DND-41 (cell line): ENCODE measurements around the gene NEURL1.

Source experiments
- ATAC-seq: fragments of 200-7000 bp; cut with Tn5 transposase; 3 replicates; pipeline ENCODE4 v1.9.1; 2021; ENCODE audit warnings: low read depth; ENCODE audit not compliant: insufficient read depth
- DNase-seq: peaks from one replicate; pipeline ENCODE4 v3.0.0-alpha.2; 2020
- H2AFZ ChIP-seq: 2 replicates; pipeline ENCODE4 v1.6.0; 2012; ENCODE audit warnings: low read depth, low read length
- H3K27ac ChIP-seq: 2 replicates; pipeline ENCODE4 v1.5.1; 2012; ENCODE audit warnings: low read length, inconsistent platforms
- H3K27me3 ChIP-seq: fragments of 200-600 bp; sonication (generic); 2 replicates; pipeline ENCODE4 v1.6.0; 2012; ENCODE audit warnings: low read length, mild to moderate bottlenecking, inconsistent platforms; ENCODE audit not compliant: insufficient read depth, poor library complexity
- H3K36me3 ChIP-seq: 2 replicates; pipeline ENCODE4 v1.5.1; 2012; ENCODE audit warnings: low read length, inconsistent platforms; ENCODE audit not compliant: insufficient read depth
- H3K4me1 ChIP-seq: 2 replicates; pipeline ENCODE4 v1.5.1; 2012; ENCODE audit warnings: mild to moderate bottlenecking, low read length; ENCODE audit not compliant: insufficient read depth
- H3K4me2 ChIP-seq: 2 replicates; pipeline ENCODE4 v1.6.0; 2012; ENCODE audit warnings: mild to moderate bottlenecking, moderate library complexity, low read length, inconsistent platforms; ENCODE audit not compliant: insufficient read depth
- H3K4me3 ChIP-seq, 2 experiments: fragments of 200-600 bp in 1 of 2; shearing (Covaris generic) in 1 of 2; 2 replicates each; pipeline ENCODE4 v1.5.1; 2012 to 2016; ENCODE audit warnings: inconsistent platforms in 2 of 2, low read length in 2 of 2, mild to moderate bottlenecking in 2 of 2, low read depth in 1 of 2, moderate library complexity in 1 of 2
- H3K79me2 ChIP-seq: 2 replicates; pipeline ENCODE4 v1.6.0; 2012; ENCODE audit warnings: low read length, inconsistent platforms; ENCODE audit not compliant: insufficient read depth
- H3K9ac ChIP-seq: 2 replicates; pipeline ENCODE4 v1.6.0; 2012; ENCODE audit warnings: low read depth, mild to moderate bottlenecking, inconsistent platforms, low read length, moderate library complexity
- H3K9me3 ChIP-seq: 2 replicates; pipeline ENCODE4 v1.5.1; 2012; ENCODE audit warnings: low read length, moderate library complexity, mild to moderate bottlenecking, inconsistent platforms; ENCODE audit not compliant: insufficient read depth, severe bottlenecking
- H4K20me1 ChIP-seq: 2 replicates; pipeline ENCODE4 v1.6.0; 2012; ENCODE audit warnings: low read length; ENCODE audit not compliant: insufficient read depth
- EZH2 ChIP-seq: IDR thresholded peaks from 3 replicates; pipeline ENCODE4 v1.6.1; 2012; ENCODE audit warnings: borderline replicate concordance, low read depth, mild to moderate bottlenecking, moderate library complexity, low read length, inconsistent platforms; ENCODE audit not compliant: severe bottlenecking
- TF ChIP-seq, protein P1 (sequence below): IDR thresholded peaks from 2 replicates; pipeline ENCODE4 v1.5.1; 2012; ENCODE audit warnings: borderline replicate concordance, low read length, moderate library complexity, mild to moderate bottlenecking; ENCODE audit not compliant: poor library complexity, severe bottlenecking; ENCODE audit errors: extremely low read depth

The NEURL1 gene

DNA sequence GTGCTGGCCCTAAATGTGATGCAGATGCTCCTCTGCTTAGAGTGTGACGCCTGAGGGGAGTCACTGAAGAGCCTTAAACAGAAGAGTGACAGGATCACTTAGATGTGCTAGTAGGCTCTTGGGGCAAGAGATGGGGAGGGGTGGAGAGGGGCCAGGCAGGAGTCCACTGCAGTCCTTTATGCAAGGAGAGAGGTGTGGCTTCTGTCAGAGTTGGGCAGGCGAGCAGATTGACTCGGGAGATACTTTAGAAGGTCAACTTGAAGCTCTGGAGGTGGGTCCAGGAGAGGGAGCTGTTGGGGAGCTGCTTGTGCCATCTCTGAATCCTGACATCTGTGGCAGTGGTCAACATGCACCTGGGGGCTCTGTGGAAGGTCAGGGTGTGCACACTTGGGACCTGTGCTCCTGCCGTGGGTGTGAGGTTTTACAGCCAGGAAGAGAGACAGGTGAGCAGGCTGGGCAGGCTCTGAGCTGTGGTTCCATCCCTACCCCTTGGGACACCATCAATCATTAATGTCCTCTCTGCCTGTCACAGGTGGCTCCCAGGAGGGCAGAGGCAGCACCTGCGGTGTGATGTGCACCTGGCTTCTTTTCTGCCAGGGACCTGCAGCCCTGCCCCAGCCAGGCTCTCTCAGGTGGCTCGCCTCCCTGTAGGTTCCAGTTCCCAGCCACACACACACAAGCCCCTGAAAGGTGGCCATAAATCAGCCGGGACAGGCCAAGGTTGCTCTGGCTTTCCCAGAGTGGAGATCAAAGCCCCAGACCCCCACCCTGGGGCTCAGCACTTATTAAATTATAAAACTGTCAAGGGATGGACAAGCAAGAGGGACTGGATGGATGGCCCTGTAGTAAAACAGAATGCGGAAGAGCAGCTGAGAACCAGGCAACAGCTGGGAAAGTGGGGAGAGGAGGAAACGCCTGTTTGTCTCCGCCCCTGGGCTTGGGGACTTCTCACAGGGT is 14.0 kb downstream of the NEURL1 start:
- Histone ChIP-seq H2AFZ (no peak overlapping the region), H3K4me2 (no peak overlapping the region), H3K9ac (no peak overlapping the region), H3K9me3 (no peaks in the 10 kb centered on the region), H3K4me3 (no peak overlapping the region), H4K20me1 (no peaks in the 10 kb centered on the region), H3K79me2 (no peaks in the 10 kb centered on the region), H3K4me1 (peaks cover 13% of the 10 kb centered on the region), H3K27ac (no peak overlapping the region), H3K36me3 (no peaks in the 10 kb centered on the region), H3K27me3 (peaks cover 16% of the 10 kb centered on the region)
- no peak for DNase-seq
- no peak for TF ChIP-seq EZH2
- TF ChIP-seq, protein P1, sequence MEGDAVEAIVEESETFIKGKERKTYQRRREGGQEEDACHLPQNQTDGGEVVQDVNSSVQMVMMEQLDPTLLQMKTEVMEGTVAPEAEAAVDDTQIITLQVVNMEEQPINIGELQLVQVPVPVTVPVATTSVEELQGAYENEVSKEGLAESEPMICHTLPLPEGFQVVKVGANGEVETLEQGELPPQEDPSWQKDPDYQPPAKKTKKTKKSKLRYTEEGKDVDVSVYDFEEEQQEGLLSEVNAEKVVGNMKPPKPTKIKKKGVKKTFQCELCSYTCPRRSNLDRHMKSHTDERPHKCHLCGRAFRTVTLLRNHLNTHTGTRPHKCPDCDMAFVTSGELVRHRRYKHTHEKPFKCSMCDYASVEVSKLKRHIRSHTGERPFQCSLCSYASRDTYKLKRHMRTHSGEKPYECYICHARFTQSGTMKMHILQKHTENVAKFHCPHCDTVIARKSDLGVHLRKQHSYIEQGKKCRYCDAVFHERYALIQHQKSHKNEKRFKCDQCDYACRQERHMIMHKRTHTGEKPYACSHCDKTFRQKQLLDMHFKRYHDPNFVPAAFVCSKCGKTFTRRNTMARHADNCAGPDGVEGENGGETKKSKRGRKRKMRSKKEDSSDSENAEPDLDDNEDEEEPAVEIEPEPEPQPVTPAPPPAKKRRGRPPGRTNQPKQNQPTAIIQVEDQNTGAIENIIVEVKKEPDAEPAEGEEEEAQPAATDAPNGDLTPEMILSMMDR, result no peak
- ATAC-seq, result no peak

DNA sequence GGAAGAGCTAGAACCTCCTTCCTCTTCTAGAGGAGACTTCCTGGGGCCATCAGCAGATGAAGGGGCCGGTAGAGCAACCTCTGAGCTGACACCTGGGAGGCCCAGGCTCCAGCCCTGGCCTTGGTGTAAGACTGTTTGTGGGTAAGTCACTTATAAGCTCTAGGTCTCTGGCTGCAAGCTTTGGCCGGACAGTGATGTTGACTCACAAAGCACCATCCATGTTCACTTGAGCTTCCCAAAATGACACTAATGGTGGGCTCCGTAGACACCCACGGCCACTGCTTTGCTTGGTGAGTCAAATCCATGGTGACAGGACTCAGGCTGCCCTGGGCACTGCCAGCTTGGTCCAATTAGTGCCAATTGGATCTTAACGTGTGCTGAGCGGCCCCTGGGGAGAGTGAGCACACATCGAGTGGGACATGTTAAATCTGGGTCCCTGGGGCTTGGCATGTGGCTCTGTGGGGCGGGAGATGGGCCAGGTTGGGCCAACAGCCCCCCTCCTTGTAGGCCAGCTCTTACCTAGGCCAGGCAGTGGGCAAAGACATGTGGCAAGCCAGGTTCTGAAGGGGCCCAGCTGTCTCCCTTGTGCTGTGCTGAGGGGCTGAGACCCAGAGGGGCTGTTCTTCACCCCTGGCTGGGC is 16.7 kb downstream of the NEURL1 start:
- H3K4me3 ChIP-seq, result no peak overlapping the region
- H3K36me3 ChIP-seq, result no peaks in the 10 kb centered on the region
- peaks cover 1% of the 10 kb centered on the region; the same call in 1 of the 2 replicates for H3K4me1 ChIP-seq
- no peaks in the 10 kb centered on the region for H3K79me2 ChIP-seq
- H3K9ac ChIP-seq, result no peak overlapping the region
- H3K4me2 ChIP-seq, result no peak overlapping the region
- H2AFZ ChIP-seq, result no peak overlapping the region
- ATAC-seq (no peak), DNase-seq (no peak)
- no peaks in the 10 kb centered on the region for H4K20me1 ChIP-seq
- H3K27me3 ChIP-seq, result peaks cover 2% of the 10 kb centered on the region
- TF ChIP-seq, protein P1, result no peak
- TF ChIP-seq EZH2, result no peak
- H3K9me3 ChIP-seq, result no peaks in the 10 kb centered on the region
- no peak overlapping the region for H3K27ac ChIP-seq

DNA sequence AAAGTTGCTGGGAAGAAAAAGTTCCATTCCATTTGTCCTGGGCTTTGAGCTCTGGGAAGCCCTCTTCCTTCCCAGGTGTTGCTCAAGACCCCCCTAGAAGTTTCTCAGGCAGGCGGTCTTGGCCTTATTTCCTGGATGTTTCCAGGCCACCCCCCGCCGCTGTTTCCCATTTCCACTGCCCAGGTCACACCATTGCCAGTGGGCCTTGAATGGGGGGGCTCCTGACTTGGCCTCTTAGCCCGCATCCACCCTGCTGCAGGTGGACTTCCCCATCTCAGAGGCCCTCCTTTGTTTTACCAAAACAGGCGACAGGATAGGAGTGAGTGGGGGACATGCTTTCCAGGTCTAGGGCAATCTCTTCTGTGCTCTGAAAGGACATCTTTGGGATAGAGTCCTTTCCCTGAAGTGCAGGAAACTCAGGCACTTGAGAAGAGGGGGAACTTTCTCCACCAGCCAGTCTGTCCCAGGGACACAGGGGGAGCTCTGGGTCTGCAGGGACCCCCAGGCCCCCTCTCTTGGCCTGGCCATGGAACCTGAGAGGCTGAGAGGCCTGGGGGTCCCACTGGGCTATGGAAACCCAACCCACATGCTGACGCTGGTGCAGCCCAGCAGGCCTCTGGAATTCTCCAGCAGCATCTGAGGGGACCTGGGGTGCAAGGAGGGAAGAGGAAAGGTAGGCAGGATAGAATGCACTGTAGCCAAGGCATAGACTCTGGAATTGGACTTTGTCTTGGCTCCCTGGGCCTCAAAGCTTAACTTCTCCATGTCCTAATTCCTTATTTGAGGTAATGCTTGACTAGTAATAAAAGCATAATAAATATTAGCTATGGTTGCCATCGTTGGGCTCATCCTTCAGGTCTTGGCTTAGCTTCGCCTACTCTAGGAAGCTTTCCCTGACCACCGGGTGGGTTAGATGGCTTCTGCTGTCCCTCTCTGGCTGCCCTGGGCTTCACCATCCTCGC is 17.6 kb downstream of the NEURL1 start:
- Histone ChIP-seq H3K79me2 (no peaks in the 10 kb centered on the region), H3K4me1 (no peaks in the 10 kb centered on the region), H3K4me2 (no peak overlapping the region), H3K4me3 (no peak overlapping the region), H3K27ac (no peak overlapping the region), H3K36me3 (no peaks in the 10 kb centered on the region), H3K9me3 (no peaks in the 10 kb centered on the region), H3K9ac (no peak overlapping the region), H2AFZ (no peak overlapping the region), H3K27me3 (peaks cover 2% of the 10 kb centered on the region), H4K20me1 (no peaks in the 10 kb centered on the region)
- TF ChIP-seq, protein P1, result no peak
- TF ChIP-seq EZH2, result no peak
- no peak for ATAC-seq
- DNase-seq, result no peak
